GM19397 (cell line): ENCODE measurements around the gene KRTAP11-1.

Experiments
- ATAC-seq: cut with Tn5 transposase; IDR thresholded peaks from one replicate; pipeline ENCODE4 v1.9.1; 2021; ENCODE audit warnings: mild to moderate bottlenecking, moderate library complexity; ENCODE audit not compliant: unreplicated experiment

The KRTAP11-1 gene

GRCh38 chr21:30881480-30881879 is at the start of gene KRTAP11-1:
KRTAP11-1 (minus strand) TSS chr21:30881580; CDS start chr21:30881524, 56 bp downstream.
- no peak for ATAC-seq

- no peak for ATAC-seq
Observed at GRCh38 chr21:30924146-30924700, 42.8 kb upstream of the KRTAP11-1 start.

- no peak for ATAC-seq
Observed at GRCh38 chr21:30921129-30921528, 39.7 kb upstream of the KRTAP11-1 start.

- no peak for ATAC-seq
Observed at GRCh38 chr21:30917557-30917956, 36.2 kb upstream of the KRTAP11-1 start.

GRCh38 chr21:30900881-30901280 is 19.5 kb upstream of the KRTAP11-1 start:
- ATAC-seq = no peak

- ATAC-seq = no peak
Observed at GRCh38 chr21:30882866-30883597, 1.7 kb upstream of the KRTAP11-1 start.

GRCh38 chr21:30880914-30881313 is 466 bp downstream of the KRTAP11-1 start:
- no peak for ATAC-seq

- no peak for ATAC-seq
Observed at GRCh38 chr21:30874526-30874925, 6.9 kb downstream of the KRTAP11-1 start.

GRCh38 chr21:30847627-30848500 is 33.5 kb downstream of the KRTAP11-1 start:
- ATAC-seq = no peak

- no peak for ATAC-seq
Observed at GRCh38 chr21:30842990-30843389, 38.4 kb downstream of the KRTAP11-1 start.

- no peak for ATAC-seq
Observed at GRCh38 chr21:30839304-30839703, 42.1 kb downstream of the KRTAP11-1 start.

GRCh38 chr21:30838536-30838935 is 42.8 kb downstream of the KRTAP11-1 start:
- ATAC-seq = no peak

GRCh38 chr21:30831194-30831765 is 50.1 kb downstream of the KRTAP11-1 start:
- no peak for ATAC-seq
